Stimulated activated CD8-positive, alpha-beta memory T cell treated with anti-CD3 and anti-CD28 coated beads, Interleukin-15, amount 100 ng/mL, for 48 hours (primary cell): ENCODE measurements around the gene SLC6A2.

ENCODE experiments used
- DNase-seq, 2 donors: peaks; one replicate each; pipeline ENCODE4 v3.0.0-alpha.2; 2020; ENCODE audit warnings: low read depth in 2 of 2

The SLC6A2 gene

GRCh38 chr16:55671974-55672280 is 16.1 kb downstream of the SLC6A2 start:
- no peak for DNase-seq

- DNase-seq: no peak
These were observed 16.7 kb downstream of the SLC6A2 start for GRCh38 chr16:55672471-55672870.

- no peak for DNase-seq
These were observed 22.5 kb downstream of the SLC6A2 start for GRCh38 chr16:55678161-55678821.

GRCh38 chr16:55682086-55682485 is 26.3 kb downstream of the SLC6A2 start:
- no peak for DNase-seq

GRCh38 chr16:55685973-55686372 is 30.2 kb downstream of the SLC6A2 start:
- no peak for DNase-seq

- DNase-seq: no peak
These were observed 30.9 kb downstream of the SLC6A2 start for GRCh38 chr16:55686671-55687070.

GRCh38 chr16:55687802-55688201 is 32.0 kb downstream of the SLC6A2 start:
- DNase-seq: no peak

- DNase-seq: no peak
These were observed 35.1 kb downstream of the SLC6A2 start for GRCh38 chr16:55690841-55691240.

GRCh38 chr16:55691771-55692170 is 36.0 kb downstream of the SLC6A2 start:
- DNase-seq: no peak

GRCh38 chr16:55695595-55695994 is 39.8 kb downstream of the SLC6A2 start:
- DNase-seq: no peak

- DNase-seq: no peak
These were observed 42.1 kb downstream of the SLC6A2 start for GRCh38 chr16:55697867-55698266.

- no peak for DNase-seq
These were observed 42.5 kb downstream of the SLC6A2 start for GRCh38 chr16:55698331-55698730.

- DNase-seq: no peak
These were observed 43.2 kb downstream of the SLC6A2 start for GRCh38 chr16:55698946-55699345.

GRCh38 chr16:55699616-55700015 is 43.8 kb downstream of the SLC6A2 start:
- DNase-seq: no peak

GRCh38 chr16:55700067-55700466 is 44.3 kb downstream of the SLC6A2 start:
- DNase-seq: no peak

- DNase-seq: no peak
These were observed 45.2 kb downstream of the SLC6A2 start for GRCh38 chr16:55700961-55701360.

GRCh38 chr16:55701442-55702319 is 45.9 kb downstream of the SLC6A2 start:
- DNase-seq: peak in 1 of 2 donors; percentile 20

GRCh38 chr16:55703003-55704001 is 47.5 kb downstream of the SLC6A2 start:
- no peak for DNase-seq

- DNase-seq: no peak
These were observed 51.1 kb downstream of the SLC6A2 start for GRCh38 chr16:55706739-55707384.

- DNase-seq: no peak
These were observed 54.0 kb downstream of the SLC6A2 start for GRCh38 chr16:55709801-55710200.

GRCh38 chr16:55710466-55710865 is 54.7 kb downstream of the SLC6A2 start:
- no peak for DNase-seq
